HUES64 (cell line): ENCODE data around the gene CAMKMT.
A peak's percentile ranks its signal among the peaks of the same experiment; 100 is the strongest.

Experiments used
- H3K27ac ChIP-seq: 2 replicates; pipeline ENCODE4 v1.7.0; 2013; ENCODE audit warnings: low read depth, low read length, inconsistent platforms
- H3K27me3 ChIP-seq: 2 replicates; pipeline ENCODE4 v1.6.1; 2013; ENCODE audit warnings: mild to moderate bottlenecking, low read length; ENCODE audit not compliant: insufficient read depth
- H3K36me3 ChIP-seq: 2 replicates; pipeline ENCODE4 v1.6.1; 2013; ENCODE audit warnings: mild to moderate bottlenecking, low read length; ENCODE audit not compliant: insufficient read depth
- H3K4me1 ChIP-seq: 2 replicates; pipeline ENCODE4 v1.6.1; 2013; ENCODE audit warnings: mild to moderate bottlenecking, low read length, moderate library complexity; ENCODE audit not compliant: insufficient read depth
- H3K4me3 ChIP-seq: 2 replicates; pipeline ENCODE4 v1.5.1; 2013; ENCODE audit warnings: mild to moderate bottlenecking, low read length, moderate library complexity
- H3K9ac ChIP-seq: 2 replicates; pipeline ENCODE4 v1.6.1; 2013; ENCODE audit warnings: mild to moderate bottlenecking, low read depth, low read length
- H3K9me3 ChIP-seq: 2 replicates; pipeline ENCODE4 v1.6.1; 2013; ENCODE audit warnings: low read depth, low read length; ENCODE audit not compliant: insufficient read depth
- WGBS: fragments of 150-250, 120-280 bp; methylation state at CpG from one replicate; pipeline ENCODE4 v1.1.7; 2013; ENCODE audit warnings: missing lambda C conversion rate; 5-methylcytosine and 5-hydroxymethylcytosine counted together

CAMKMT gene

DNA sequence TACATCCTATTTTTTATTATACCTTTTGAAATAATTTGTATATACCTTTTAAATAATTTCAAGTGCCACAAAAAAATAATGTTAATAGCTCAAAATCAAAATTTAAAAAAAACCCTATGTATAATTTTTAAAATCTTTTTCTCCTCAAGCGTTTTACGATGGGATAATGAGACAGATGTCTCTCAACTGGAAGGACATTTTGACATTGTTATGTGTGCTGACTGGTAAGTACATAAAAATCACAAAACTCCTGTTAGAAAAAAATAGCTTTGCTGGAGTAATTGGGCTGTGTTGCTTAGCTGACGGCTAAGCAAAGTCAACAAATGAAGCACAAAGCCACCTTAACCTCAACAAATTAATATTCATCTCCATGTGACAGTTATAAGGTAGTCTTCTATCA is 381.7 kb downstream of the CAMKMT start:
- Histone ChIP-seq H3K9ac (no peak overlapping the region), H3K27ac (no peak overlapping the region), H3K4me1 (peaks cover 33% of the 10 kb centered on the region), H3K9me3 (no peaks in the 10 kb centered on the region), H3K4me3 (no peak overlapping the region), H3K27me3 (no peaks in the 10 kb centered on the region), H3K36me3 (no peaks in the 10 kb centered on the region)
- 86% methylated on average over 2 of the region's 3 CpGs for WGBS

DNA sequence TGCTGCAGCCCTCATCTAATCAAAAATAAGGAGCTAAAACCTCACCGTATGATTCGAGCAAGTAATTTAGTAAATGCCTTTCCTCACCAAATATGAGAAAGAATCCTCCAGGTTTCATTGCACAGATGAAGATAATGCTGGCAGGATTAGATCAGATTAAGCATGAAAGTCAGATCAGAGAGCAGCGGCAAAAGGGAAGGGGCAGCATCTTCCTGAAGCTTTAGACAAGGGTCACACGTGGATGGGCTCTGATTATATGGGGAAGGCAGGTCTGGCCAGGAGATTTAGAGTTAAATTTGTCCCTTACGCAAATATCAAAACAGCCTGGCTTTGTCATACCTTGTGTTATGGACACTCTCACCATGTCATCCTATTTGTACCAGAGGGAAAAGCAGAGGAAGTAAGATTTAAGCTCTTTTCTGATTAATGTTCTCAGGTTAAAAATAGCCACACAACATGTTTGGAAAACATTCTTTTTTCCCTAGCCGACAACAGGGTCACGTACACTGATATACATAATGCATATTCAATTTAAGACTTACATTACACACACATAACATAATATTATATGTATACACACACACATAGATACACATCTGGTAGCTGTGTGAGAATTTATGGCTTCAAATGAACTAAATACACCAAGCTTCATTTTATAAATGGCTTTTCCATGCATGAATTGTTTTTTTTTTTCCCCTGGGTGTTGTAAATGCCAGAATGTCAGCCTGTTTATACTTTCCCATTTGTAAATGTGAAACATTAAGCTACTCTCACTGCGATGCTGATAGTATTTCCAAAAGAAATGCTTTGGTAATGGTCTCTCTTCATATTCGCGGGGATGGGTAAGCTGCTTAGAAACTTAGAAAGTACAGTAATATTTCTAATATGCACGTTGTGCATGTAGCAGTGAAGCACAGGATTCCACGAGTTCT is 383.5 kb downstream of the CAMKMT start:
- Histone ChIP-seq H3K27me3 (no peaks in the 10 kb centered on the region), H3K4me3 (no peak overlapping the region), H3K27ac (peak overlapping the region; percentile 59; the same call in 1 of the 2 replicates), H3K4me1 (peaks cover 33% of the 10 kb centered on the region), H3K9me3 (no peaks in the 10 kb centered on the region), H3K36me3 (no peaks in the 10 kb centered on the region), H3K9ac (0 out of 2 replicates have a peak overlapping the region, but pooled peaks have one; percentile 11)
- 83% methylated on average over 12 of the region's 12 CpGs for WGBS

DNA sequence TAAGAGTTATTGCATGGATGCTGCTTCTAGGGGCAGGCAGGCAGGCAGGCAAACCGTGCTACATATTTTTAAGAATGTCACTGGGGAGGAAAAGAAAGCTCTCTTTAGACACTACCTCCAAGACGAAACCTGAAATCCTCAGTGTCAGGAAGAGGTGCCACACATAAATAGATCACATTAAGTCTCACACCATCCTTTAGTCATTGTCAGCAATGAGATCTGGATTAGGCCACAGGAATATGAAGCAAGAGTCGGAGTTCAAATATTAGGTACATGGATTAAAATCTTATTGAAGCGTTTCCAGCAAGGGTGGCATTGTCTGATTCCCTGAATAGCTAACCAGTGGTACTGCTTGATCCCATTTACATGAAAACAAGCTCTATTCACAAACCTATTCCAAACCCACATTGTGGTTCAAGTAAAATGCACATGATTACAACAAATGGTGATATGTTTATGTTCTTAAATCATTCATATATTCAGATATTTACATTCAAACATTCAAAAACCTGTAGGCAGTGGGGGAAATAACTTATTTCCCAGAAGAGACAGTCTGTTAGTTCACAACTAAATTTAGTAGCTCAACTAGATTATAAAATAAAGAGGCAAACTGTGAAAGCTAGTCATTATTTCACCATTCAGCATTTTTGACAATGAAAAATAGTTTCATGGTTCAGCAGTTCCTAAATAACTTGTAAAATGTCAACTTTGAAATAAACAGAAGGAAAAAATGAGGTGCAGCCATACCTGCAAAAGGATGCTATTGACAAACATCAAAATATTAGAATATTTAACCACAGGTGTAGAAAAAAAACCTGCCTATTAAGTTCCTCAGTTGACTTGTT is 384.4 kb downstream of the CAMKMT start:
- H3K27me3 ChIP-seq: no peaks in the 10 kb centered on the region
- peaks cover 33% of the 10 kb centered on the region for H3K4me1 ChIP-seq
- WGBS: 77% methylated on average over 4 of the region's 4 CpGs
- no peaks in the 10 kb centered on the region for H3K9me3 ChIP-seq
- H3K27ac ChIP-seq: peak overlapping the region; percentile 59; the same call in 1 of the 2 replicates
- H3K36me3 ChIP-seq: no peaks in the 10 kb centered on the region
- H3K9ac ChIP-seq: no peak overlapping the region
- H3K4me3 ChIP-seq: no peak overlapping the region

DNA sequence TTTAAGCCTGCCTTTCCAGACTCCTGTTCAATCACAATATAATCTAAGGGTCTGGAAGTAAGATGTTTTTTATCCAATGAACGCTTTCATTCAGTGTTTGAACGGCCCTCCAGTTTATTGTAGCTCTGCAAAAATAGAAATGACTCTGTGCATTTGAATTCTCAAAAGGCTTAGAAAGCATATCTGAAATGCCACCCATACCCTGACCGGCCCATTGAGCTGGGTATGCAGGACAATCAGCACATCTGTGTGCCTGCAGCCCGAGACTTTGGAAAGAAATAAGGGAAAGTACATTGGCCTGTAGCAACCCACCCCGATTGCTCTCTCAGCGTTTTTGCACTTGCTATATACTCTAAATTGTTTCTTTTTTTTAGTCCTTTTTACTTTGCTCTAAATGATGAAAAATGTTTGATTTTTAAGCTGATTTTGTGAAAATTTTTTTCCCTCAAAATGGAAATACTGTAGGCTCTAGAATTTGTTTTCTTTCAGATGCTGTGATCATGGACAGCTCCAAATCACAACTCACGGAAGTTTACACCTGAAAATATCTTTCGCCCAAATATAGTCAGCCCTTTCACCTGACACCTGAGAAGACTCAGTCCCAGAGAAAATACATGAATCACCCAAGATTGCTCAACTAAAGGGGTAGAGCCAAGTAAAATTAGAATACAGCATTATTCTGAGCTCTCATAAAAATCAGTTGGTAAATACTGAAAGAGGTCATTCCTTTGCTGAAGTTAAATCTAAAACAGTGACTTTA is 385.3 kb downstream of the CAMKMT start:
- Histone ChIP-seq H3K9ac (no peak overlapping the region), H3K9me3 (no peaks in the 10 kb centered on the region), H3K27me3 (no peaks in the 10 kb centered on the region), H3K4me3 (no peak overlapping the region), H3K36me3 (no peaks in the 10 kb centered on the region), H3K4me1 (peaks cover 41% of the 10 kb centered on the region), H3K27ac (peak overlapping the region; percentile 59)
- WGBS: 82% methylated on average over 8 of the region's 8 CpGs

DNA sequence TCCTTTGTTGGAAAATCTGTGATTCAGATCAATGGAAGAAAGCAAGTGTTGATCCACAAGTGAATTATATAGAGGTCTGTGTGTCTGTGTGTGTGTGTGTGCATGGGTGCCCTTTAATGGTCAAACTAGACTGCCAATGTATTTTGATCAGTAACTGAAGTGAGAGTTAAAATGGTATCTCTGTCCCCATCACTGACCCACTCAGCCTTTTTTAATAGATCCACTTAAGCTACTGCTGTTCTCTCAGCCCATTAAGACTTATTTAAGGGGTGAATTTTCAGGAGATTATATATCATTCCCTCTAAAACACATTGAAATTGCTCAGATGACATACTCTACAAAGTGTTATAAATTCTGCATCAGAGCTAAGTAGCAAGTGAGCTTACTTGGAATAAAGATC is 386.0 kb downstream of the CAMKMT start:
- H3K4me1 ChIP-seq: peaks cover 41% of the 10 kb centered on the region
- H3K9me3 ChIP-seq: no peaks in the 10 kb centered on the region
- peak overlapping the region; percentile 59; the same call in 1 of the 2 replicates for H3K27ac ChIP-seq
- no peak overlapping the region for H3K9ac ChIP-seq
- no peaks in the 10 kb centered on the region for H3K27me3 ChIP-seq
- H3K4me3 ChIP-seq: no peak overlapping the region
- no peaks in the 10 kb centered on the region for H3K36me3 ChIP-seq

DNA sequence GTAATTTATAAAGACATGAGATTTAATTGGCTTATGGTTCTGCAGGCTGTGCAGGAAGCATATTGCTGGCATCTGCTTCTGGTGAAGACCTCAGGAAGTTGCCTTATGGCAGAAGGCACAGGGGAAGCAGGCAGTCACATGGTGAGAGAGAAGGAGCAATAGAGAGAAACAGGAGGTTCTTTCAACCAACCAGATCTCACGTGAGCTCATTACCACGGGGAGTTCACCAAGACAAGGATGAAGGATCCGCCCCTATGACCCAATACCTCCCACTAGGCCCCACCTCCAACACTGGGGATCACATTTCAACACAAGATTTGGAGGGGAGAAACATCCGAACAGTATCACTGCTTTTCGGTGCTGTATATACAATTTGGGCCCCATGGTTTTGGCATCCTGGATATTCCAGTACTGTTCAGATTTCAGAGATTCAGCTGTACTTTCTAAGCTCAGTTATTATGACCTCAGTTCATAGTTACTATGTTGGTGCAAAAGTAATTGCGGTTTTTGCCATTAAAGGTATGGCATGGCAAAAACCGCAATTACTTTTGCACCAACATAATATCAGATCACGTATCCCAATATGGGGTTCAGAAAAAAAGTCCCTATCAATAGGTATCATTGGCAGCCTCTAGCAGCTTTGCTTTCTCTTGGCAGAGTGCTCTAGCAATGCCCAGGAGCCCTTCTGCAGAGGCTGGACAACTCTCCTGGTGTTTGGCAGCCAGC is 390.2 kb downstream of the CAMKMT start:
- no peaks in the 10 kb centered on the region for H3K9me3 ChIP-seq
- no peak overlapping the region for H3K27ac ChIP-seq
- H3K4me3 ChIP-seq: no peak overlapping the region
- H3K9ac ChIP-seq: no peak overlapping the region
- H3K36me3 ChIP-seq: no peaks in the 10 kb centered on the region
- H3K27me3 ChIP-seq: no peaks in the 10 kb centered on the region
- peaks cover 27% of the 10 kb centered on the region for H3K4me1 ChIP-seq
- WGBS: 76% methylated on average over 8 of the region's 8 CpGs

DNA sequence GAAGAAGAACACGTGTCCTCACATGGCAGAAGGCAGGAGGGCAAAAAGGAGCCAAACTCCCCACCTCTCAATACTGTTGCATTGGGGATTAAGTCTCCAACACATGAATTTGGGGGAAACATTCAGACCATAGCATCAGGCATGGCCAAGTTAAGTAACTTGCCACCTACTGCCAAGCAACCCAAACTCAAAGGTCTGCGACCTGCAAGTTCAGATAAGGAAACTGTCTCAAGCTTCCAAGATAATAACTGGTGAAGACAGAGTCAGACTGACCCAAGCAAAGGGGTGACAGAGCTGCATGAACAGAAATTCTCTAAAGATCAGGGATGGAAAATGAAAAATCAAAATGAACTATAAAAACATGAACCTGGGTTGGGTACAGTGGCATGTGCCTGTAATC is 391.0 kb downstream of the CAMKMT start:
- H3K9me3 ChIP-seq: no peaks in the 10 kb centered on the region
- H3K4me1 ChIP-seq: peaks cover 20% of the 10 kb centered on the region
- no peak overlapping the region for H3K4me3 ChIP-seq
- no peak overlapping the region for H3K27ac ChIP-seq
- no peaks in the 10 kb centered on the region for H3K27me3 ChIP-seq
- WGBS: 91% methylated on average over 2 of the region's 2 CpGs
- H3K36me3 ChIP-seq: no peaks in the 10 kb centered on the region
- no peak overlapping the region for H3K9ac ChIP-seq

DNA sequence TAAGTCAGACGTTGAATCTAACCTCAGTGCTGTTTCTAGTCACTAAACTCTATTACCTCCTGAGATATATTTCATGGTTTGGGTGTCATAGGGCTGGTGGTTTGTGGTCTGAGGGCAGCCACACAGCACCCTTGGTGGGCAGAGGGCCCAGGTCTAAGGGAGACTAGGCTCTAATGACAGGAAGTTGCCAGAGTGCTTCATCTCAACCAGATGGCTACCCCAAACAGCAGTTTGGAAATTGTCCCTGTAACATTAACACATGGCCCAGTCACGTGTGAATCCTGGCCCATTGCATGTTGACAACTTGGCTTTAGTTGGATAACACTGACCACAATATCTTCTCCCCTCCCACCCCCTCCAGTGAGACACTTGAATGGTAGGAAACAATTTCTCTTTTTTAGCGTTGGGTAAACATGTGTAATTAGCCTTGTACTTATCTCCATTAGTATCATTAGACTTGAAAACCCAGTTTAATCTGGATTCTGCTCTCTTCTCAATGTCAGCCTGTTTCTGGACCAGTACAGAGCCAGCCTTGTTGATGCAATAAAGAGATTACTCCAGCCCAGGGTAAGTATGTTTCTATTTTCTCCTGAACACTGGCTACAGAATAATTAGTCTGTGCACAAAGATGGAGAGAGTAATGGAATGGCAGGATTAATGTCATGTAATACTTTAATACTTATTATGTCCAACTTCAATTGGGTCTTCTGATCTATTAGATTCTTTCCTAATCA is 392.0 kb downstream of the CAMKMT start:
- WGBS: 91% methylated on average over 1 of the region's 3 CpGs
- no peaks in the 10 kb centered on the region for H3K27me3 ChIP-seq
- no peaks in the 10 kb centered on the region for H3K36me3 ChIP-seq
- H3K4me1 ChIP-seq: peaks cover 27% of the 10 kb centered on the region
- no peak overlapping the region for H3K9ac ChIP-seq
- H3K27ac ChIP-seq: no peak overlapping the region
- H3K4me3 ChIP-seq: no peak overlapping the region
- H3K9me3 ChIP-seq: no peaks in the 10 kb centered on the region

DNA sequence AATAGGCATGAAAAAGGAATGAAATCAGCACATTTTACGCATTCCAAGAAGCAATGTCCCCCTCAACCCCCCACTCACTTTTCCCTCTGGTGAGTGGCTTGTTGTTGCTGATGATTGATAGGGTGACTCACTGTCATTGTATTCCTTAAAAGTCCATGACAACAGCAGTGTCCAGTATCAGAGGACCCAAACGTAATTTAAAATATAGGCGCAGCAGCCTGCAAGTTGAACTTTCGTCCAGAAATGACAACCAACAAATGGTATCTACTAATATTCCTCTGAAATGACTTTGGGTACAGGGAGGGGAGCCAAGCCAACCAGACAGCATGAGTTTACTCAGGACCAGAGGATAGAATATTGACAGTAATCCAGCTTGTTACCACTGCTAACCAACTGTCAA is 396.8 kb downstream of the CAMKMT start:
- WGBS: 91% methylated on average over 3 of the region's 4 CpGs

DNA sequence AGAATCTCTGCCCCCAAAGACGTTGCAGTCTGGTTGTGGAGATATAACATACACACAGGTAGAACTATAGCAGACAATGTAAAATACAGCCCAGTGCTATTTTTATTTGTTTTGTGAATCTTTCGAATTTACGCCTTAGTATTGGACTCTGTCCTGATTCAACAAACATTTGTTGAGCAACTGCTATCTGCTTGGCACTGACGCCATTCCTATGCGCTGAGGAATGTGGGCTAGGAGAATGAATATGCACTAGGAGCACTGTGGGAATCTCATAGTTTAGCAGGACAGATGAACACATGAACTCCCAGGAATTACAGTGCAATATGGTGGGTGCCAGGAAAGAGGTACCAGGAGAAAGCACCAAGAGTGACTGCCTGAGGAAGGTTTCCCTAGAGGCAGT is 398.1 kb downstream of the CAMKMT start:
- WGBS: 91% methylated on average over 5 of the region's 5 CpGs

More for the DNA sequence above, 396.8 kb downstream of the CAMKMT start:
- no peak overlapping the region for H3K27ac ChIP-seq
- H3K9me3 ChIP-seq: no peaks in the 10 kb centered on the region
- no peaks in the 10 kb centered on the region for H3K36me3 ChIP-seq
- no peak overlapping the region for H3K4me3 ChIP-seq
- H3K9ac ChIP-seq: no peak overlapping the region
- H3K27me3 ChIP-seq: no peaks in the 10 kb centered on the region
- H3K4me1 ChIP-seq: peaks cover 20% of the 10 kb centered on the region

More for the DNA sequence above, 398.1 kb downstream of the CAMKMT start:
- Histone ChIP-seq H3K4me3 (no peak overlapping the region), H3K36me3 (no peaks in the 10 kb centered on the region), H3K27me3 (no peaks in the 10 kb centered on the region), H3K4me1 (peaks cover 16% of the 10 kb centered on the region), H3K9me3 (no peaks in the 10 kb centered on the region), H3K9ac (no peak overlapping the region), H3K27ac (no peak overlapping the region)
